Putamen (tissue), 1 donor: ENCODE data around the gene CSRNP3.

ENCODE experiments used
- DNase-seq: peaks from one replicate; pipeline ENCODE4 v3.0.0-alpha.2; 2016; ENCODE audit warnings: low spot score

Gene CSRNP3

GRCh38 chr2:165681841-165682240 is 212.3 kb downstream of the CSRNP3 start:
- DNase-seq = peak; percentile 58

- DNase-seq = no peak
These were observed 213.0 kb downstream of the CSRNP3 start for GRCh38 chr2:165682546-165682945.

- DNase-seq = no peak
These were observed 217.3 kb downstream of the CSRNP3 start for GRCh38 chr2:165686800-165687199.

- DNase-seq = no peak
These were observed 218.0 kb downstream of the CSRNP3 start for GRCh38 chr2:165687426-165688002.

- DNase-seq = no peak
These were observed 222.1 kb downstream of the CSRNP3 start for GRCh38 chr2:165691615-165692014.

GRCh38 chr2:165692906-165693305 is 223.4 kb downstream of the CSRNP3 start:
- DNase-seq = no peak

GRCh38 chr2:165693838-165694237 is 224.3 kb downstream of the CSRNP3 start:
- no peak for DNase-seq

- DNase-seq = no peak
These were observed 228.4 kb downstream of the CSRNP3 start for GRCh38 chr2:165697748-165698443.

GRCh38 chr2:165698444-165698884 is 229.0 kb downstream of the CSRNP3 start:
- DNase-seq = peak; percentile 48

- no peak for DNase-seq
These were observed 230.4 kb downstream of the CSRNP3 start for GRCh38 chr2:165699946-165700345.

- DNase-seq = no peak
These were observed 231.0 kb downstream of the CSRNP3 start for GRCh38 chr2:165700531-165700930.

GRCh38 chr2:165701147-165701546 is 231.6 kb downstream of the CSRNP3 start:
- no peak for DNase-seq

- DNase-seq = no peak
These were observed 237.5 kb downstream of the CSRNP3 start for GRCh38 chr2:165706960-165707487.

- no peak for DNase-seq
These were observed 246.6 kb downstream of the CSRNP3 start for GRCh38 chr2:165716091-165716490.

- DNase-seq = peak; percentile 44
These were observed 249.2 kb downstream of the CSRNP3 start for GRCh38 chr2:165718610-165719210.

- DNase-seq = no peak
These were observed 251.0 kb downstream of the CSRNP3 start for GRCh38 chr2:165720511-165720910.

- DNase-seq = no peak
These were observed 255.9 kb downstream of the CSRNP3 start for GRCh38 chr2:165725421-165725820.
